Measurements from ENCODE around the gene ZNF423.
"Not testable (repeated sequence)": the region's sequence is repeated elsewhere in the genome, so short reads cannot be mapped to it uniquely, and the experiment has no call there.

ZNF423 gene

DNA sequence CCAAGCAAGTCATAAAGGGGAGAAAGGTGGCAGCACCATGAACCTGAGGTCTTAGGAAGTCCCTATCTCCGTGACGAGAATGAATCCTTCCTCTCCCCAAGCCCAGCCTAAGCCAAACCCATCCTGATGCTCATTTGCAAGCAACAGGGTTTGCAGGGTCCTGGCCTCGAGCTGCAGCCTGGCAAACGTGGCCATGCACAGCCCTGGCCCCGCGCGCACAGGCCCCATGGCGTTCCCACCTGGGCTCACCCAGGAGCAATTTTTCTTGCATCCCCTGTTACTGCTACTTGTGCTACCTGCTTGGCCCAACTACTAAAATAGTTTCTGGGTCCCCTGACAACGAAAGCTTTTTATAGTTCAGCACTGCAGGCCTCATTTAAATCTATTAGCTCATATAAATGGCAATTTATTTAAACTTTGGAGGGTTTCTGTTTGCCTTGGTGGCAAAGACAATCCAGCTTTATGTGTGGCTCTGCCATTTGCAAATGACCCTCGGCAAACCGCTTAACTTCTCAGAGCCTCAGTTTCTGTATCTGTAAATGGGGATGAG lies 340.8 kb downstream of the ZNF423 start:
- no peak for DNase-seq (ENCODE audit: low spot score)

DNA sequence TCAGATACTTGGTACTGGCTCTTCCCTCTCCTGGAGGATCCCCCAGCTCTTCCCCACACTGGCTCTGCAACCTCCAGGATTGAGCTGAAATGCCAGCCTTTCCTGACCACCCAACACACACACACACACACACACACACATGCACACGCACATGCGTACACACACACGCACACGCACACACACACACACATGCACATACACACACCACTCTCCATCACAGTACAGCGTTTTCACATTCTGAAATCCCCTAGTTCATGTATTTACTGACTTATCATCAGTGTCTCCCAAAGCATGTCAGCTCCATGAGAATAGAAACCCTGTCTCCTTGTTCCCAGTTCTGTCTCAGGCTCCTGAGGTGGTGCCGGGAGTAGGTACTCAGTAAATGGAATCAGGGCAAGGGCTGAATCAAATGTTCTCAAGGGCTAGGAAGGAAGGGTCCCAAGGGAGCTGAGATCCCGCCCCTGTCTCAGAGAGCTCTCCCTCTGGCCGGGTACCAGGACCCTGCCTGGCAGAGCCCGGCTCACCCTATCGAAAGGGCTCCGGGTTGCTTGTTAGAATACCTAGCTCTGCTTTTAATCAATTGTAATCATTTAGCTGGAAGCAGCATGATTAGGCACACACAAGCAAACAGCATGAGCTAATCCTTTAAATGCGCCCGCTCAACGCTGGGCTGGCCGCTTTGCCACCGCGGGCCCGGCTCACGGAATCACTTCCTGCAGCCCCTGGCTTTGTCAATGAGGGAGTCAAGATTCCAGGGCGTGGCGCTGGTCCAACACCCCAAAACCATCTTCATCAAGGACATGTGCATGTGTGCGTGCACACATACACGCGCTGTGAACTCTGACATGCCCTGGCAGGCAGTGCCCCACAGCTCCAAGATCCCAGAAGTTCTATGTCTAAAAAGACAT lies 341.6 kb downstream of the ZNF423 start:
- no peak for DNase-seq (ENCODE audit: low spot score)

DNA sequence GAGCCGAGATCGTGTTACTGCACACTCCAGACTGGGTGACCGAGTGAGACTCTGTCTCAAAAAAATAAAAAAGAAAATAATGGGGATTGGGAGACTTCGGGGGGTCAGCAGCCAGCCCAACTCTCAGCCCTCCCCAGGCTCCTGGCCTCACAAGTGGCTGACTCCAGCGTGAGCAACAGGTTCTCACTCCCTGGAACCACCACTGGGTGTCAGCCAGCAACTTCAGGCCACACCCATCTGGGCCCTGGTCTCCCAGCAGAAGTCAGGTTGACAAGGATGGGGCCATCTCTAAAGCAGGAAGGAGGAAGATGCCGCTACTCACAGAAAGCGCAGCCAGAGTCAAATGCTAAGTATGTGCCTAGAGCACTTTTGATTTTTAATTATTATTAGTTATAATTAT lies 342.9 kb downstream of the ZNF423 start:
- peak; percentile 22 for DNase-seq (ENCODE audit: low spot score)

DNA sequence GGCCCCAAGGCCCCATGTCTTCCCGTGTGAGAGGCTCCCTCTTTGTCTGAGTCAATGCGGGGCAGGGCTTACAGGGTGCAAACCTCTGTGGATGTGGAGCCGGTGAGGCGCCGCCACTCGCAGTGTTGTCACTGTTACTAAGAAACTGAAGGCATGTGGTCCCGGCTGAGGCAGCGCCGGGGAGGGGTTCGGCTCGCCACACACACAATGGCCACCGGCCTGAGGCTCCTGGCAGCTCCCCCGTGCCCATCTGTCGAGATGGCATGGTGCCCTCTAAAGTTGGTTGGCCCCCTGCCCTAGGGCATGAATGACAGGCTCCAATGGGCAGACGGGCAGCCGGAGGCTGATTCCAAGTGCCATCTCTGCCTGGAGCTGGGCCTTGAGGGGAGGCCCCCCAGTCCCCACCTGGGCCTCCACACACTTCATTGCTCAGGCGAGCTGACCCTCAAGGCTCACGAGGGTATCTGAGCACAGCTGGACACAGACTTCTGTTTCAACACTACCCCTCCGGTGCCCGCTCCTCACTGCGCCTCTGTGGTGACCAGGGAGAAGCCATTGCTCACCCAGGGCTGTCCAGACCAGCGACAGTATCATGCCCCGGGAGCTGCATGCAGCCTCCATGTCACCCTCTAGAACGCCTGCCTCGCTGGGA lies 345.1 kb downstream of the ZNF423 start:
- no peak for DNase-seq (ENCODE audit: low spot score)

DNA sequence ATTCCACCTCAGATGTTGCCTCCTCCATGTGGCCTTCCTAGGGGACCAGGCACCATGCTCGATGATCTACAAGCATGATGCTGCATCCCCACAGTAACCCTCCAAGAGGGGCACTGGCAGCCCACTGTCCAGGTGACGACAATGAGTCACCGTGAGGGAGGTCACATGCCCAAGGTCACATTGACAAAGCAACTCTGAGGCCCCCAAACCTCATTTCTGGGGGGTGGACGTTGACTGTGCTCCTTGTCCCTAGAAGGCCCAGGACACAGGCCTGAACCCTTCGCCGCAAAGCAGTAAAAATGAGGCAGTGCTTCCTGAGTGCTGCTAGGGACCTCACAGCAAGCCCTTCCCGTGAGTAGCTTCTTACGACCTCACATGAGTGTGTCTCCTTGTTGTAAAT lies 345.8 kb downstream of the ZNF423 start:
- no peak for DNase-seq (ENCODE audit: low spot score)

DNA sequence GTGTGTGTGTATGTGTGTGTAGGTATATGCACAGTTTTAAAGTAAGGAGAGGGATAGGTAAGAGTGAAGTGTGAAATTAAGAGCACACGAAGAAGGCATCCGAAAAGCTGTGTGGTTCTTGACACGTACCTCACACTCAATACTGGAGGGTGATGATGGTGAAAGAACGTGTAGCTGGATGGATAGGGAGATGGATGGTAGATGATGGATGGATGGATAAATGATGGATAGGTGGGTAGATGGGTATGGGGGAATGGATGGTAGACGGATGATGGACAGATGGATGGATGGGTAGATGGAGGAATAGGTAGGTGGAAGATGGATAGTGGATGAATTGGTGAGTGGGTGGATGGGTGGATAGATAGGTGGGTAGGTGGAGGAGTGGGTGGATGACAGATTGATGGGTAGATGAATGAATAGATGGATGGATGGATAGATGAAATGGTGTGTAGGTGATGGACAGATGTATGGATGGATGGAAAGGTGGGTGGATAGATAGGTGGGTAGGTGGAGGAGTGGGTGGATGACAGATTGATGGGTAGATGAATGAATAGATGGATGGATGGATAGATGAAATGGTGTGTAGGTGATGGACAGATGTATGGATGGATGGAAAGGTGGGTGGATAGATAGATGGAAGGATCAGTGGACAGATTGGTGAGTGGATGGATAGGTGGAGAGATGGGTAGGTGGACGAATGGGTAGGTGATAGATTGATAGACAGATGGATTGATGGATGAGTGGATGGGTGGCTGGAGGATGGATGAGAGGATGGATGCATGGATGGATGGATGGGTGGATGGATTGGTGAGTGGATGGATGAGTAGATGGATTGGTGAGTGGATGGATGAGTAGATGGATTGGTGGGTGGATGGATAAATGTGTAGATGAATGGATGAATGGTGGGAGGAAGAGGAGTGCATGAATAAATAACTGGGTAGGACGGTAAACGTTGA lies 349.6 kb downstream of the ZNF423 start:
- DNase-seq (ENCODE audit: low spot score): not testable (repeated sequence)

DNA sequence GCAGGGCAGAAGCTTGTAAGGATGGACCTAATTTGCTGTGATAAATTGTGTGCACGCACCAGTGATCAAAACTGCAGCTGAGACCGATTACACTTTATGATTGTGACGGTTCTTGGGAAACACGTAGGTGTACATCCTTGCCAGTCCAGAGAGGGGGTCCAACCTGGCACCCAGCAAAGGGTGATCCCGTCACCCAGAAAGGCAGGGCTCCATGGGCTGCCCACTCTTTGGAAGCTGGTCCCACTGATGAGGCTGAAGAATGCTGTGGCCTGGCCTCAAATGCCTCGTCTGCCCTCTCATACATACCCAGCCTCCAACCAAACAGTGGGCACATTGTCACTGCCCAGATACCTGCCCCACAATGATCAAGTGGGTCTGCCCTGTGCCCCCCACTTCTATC lies 350.4 kb downstream of the ZNF423 start:
- DNase-seq (ENCODE audit: low spot score): no peak

DNA sequence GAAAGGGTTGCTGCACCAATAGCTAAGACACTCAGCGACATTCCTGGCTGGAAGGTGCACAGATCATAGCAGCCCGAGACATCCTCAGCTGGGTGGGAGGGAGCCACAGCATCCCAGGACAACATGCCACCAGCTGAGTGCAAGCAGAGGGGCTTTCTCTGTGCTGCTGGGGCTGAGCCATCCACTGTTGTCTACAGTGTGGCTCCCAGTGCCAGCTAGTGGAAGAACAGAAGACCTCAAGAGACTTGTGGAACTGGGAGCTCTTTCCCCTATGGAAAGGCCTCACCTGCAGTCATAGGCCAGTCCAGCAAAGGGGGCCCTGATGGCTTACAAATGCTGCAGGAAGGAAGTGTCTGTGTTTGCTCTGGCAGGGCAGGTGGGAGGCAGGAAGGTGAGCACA lies 351.3 kb downstream of the ZNF423 start:
- no peak for DNase-seq (ENCODE audit: low spot score)

DNA sequence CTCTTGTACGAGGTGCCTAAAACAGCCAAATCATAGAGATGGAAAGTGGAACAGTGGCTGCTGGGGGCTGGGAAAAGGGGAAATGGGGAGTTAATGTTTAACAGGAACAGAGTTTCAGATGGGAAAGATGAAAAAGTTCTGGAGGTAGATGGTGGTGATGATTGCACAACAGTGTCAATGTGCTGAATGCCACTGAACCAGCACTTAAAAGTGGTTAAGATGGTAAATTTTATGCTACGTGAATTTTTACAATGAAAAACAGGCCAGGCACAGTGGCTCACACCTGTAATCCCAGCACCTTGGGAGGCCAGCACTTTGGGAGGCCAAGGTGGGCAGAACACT lies 351.9 kb downstream of the ZNF423 start:
- no peak for DNase-seq (ENCODE audit: low spot score)

DNA sequence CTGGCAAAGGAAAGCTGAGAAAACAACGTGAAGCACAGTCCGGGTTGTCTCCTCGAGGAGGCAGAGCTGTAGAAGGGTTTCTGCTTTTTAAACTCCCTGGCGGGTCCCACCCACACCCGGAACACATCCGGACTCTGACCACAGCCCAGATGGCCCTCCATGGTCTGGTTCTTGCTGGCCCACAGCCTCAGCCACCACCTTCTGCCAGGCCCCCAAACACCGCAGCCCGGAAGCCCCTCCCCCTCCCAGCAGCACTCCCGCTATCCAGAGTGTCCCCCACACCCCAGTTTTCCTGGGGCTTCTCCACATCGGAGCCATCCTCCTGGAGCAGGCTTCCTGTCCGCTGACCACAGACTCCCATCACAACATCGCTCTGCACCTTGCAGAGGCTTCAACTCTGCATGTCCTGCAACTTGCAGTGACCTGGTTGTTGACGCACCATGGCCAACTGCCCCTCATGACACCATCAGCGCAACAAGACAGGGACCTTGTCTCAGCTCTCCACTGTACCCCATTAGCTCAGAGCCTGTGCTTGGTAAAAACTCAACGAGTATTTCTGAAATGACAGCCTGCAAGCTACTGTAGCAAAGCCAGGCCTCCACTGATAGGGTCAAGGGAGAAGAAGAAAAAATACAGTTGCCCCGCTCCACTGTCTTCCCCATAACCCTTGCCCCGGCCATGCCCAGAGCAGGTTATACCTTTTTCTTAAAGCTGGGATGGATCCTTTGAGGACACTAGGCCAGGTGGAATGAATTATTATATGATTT lies 352.5 kb downstream of the ZNF423 start:
- DNase-seq (ENCODE audit: low spot score): no peak

DNA sequence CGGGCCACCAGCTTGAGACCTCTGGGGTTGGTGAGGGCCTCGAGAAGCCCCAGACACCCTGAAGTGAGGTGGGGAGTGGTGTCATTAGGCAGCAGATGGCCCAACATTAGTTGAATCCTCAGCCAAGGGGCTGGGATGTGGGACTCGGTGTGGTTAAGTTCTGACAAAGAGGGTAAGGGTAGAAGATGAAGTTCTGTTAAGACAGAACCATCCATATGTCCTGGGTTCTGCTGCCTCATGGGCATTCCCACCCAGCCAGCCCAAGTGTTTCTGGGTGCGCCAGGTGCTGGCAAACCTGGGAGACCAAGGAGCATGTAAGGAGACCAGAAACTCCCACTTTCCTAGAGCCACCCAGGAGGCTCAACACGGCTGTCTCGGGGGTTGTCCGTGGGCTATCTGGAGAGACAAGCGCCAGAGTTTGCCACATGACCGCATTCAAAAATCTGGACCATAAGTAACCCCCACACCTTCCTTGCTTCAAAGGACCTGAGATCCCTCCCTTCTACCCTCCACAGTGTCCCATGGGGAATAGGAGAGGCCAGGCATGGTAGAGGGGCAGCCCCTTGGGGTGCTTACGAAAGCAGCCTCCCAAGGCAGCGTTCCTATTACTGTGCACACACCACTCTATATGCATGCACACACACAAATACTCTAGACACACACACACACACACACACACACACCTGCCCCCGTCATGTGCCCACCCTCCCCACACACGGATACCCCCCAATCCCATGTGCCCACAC lies 353.6 kb downstream of the ZNF423 start:
- DNase-seq (ENCODE audit: low spot score): no peak

DNA sequence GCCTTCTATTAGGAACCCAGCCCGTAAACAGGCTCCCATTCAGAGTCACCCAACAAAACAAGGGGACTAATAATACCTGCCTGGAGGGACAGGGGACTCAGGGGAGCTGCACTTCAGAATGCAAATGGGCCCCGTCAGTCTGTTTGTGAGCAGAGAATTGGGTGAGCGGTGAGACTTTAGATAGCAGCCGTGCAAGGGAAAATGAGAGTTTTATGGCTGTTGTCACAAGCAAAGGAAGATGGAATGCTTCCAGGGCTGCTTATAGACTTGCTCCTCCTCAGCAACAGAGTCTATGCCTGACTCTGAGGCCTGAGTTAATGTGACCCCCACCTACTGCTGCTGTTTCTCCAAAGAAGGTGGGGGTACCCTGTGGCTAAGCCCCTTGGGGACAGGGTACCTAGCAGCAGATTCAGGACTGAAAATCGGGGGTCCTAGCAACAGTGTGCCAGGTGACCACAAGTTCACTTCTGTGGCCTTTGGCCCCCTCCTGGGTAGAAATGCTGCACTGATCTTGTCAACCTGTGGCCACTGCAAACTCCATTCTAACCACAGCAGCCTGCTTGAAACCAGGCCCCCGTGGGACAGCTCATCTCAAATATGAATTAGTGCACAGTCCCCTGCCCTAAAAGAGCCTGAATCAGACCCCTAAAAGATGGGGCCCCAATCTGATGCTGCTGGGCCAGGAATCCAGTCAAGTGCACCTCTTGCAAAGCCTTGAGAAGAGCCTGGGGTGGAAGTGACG lies 355.9 kb downstream of the ZNF423 start:
- DNase-seq (ENCODE audit: low spot score): no peak

DNA sequence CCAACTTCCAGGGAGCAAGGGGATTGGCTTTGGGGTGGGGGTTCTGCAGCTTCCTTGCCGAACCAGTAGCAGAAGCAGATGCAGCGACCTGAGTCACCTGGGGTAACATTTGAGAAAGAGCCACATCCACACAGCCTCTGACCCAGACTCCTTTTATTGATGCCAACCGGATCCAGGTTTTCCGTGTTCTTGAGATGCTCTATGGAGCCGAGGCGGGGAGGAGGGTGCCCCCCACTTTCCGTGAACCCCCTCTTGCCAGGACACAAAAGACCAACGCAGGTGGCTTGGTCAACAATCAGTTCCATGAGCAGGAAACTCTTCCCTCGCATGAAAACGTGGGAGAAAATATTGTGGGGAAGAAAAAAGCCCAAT lies 356.5 kb downstream of the ZNF423 start:
- no peak for DNase-seq (ENCODE audit: low spot score)

DNA sequence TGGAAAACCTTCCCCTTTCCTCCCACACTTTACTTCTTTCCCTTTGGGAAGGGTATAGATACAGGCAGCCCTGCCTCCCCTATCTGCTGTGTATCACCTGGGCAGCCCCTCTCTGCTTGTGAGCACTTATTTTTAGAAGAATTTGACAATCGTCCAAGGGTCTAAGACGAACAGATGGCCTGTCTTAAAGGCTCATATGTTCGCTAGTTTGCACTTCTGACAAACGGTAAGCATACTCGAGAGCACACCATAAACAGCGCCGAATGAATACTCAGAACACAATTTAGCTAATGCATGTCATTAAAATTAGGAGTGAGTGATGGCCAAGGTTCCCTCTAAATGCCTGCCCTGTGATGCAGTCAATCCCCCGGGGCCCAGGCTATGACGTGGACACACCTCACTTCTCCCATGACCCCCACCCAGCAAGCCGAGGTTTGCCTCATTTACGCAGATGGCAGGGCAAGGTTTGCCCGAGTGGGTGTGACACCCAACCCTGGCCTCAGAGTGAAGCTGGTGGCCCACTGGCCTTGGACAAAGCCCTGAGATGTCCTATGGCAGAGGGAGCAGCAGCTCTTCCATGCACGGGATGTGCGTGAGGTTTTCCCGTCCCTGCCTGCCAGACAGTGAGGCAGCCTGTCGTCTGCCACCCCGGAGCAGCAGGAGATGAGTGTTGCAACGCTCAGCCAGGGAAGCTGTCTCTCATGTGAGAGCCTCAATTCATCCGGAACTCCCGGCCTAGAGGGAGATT lies 357.1 kb downstream of the ZNF423 start:
- no peak for DNase-seq (ENCODE audit: low spot score)

DNA sequence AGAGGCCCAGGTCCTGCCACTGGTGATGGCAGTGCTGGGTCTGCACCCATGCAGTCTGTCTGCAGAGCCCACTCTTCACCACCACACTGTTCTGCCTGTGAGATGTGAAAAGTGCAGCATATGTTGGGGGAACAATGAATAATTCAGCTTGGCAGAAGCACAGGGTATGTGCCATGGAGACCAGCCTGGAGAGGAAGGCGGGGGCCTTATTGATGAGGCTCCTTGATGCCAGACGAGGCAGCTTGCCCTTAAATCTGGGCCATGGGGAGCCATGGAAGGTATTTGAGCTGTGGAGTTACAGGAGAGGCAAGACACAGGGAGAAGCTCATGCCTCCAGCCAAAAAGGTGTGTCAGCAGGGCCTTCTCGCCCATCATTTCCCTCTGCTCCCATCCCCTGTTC lies 357.6 kb downstream of the ZNF423 start:
- DNase-seq (ENCODE audit: low spot score): no peak

DNA sequence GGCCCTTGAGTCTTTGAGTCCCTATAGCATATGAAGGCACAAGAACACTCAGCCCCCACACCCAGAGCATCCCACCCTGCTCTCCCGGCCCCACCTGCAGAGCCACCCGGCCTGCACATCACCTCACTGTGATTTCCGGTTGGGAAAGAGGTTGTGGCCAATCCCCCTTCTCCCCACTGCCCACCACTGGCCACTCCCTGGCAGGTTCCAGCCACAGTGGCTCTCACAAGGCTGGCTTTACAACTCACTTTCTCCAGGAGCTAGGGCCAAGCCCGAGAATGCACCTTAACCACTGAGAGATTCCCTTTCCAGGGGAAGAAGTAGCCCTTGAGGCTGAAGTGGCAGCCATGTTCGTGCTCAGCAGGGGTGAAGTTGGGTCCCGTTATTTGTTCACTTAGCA lies 358.4 kb downstream of the ZNF423 start:
- DNase-seq (ENCODE audit: low spot score): no peak

DNA sequence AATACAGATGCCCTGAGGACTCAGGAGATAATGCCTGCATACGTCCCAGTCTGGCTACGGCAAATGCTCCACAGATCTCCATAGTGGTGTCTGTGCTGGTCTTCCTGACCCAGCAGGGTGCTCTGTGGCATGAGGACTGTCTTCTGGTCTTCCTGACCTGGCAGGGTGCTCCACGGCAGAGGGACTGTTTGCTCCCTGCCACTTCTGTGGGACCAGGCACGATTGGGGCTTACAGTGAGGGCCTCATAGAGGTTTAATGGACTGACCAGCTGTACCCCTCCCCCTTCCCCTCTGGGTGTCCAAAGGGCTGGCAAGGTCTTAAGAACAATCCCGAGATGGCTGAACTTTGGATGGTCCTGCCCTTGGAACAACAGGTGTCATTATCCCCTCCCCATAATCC lies 359.3 kb downstream of the ZNF423 start:
- no peak for DNase-seq (ENCODE audit: low spot score)

DNA sequence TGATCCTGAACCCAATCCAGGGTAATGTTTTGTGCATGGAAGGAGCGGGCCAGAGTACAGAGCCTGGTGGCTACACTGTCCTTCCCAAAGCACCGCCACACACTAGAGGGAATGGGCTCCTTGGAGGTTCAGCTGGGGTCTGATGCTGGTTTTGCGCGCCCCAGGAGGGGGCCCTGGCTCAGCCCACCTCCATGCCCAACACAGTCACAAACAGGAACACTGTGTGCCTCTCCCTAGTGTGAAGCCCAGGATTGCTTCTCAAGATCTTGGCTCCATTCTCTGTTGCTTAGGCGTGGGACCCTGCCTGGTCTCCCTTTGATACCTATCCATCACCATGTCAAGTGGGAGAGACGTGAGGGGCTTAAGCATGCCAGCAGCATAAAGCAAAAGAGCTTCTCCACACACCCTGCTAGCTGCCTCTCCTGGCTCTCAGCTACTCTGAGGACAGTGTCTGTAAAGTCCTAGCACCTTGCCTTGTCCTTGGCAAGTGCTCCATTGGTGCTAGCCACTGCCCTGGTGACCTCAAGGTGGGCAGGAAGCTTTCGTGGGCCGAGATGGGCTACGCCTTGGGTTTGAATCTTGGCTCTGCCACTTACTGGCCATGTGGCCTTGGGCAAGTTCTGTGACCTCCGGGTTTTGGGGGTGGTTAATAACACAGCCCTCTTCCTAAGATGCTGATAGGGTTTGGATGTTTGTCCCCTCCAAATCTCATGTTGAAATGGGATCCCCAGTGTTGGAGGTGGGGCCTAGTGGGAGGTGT lies 360.1 kb downstream of the ZNF423 start:
- no peak for DNase-seq (ENCODE audit: low spot score)

All from SK-N-DZ (cell line).